Body of pancreas (tissue), 4 donors: ENCODE data around the gene ACAD8. TPM values are rescaled to one million over a fixed set of nuclear protein-coding genes. Genes with fewer than 3 reads are reported as not detected.

ENCODE experiments used
- ATAC-seq: fragments of 150-250 bp; one replicate; pipeline ENCODE4 v1.9.1; 2016
- DNase-seq, 4 donors: peaks; one replicate each; pipeline ENCODE4 v3.0.0-alpha.2; 2019
- H3K27ac ChIP-seq, 4 donors: fragments of 200-600 bp; sonication (generic); 1 replicate in 3 of 4; 2 replicates in 1 of 4; pipeline versions ENCODE4 v1.5.1 to v1.6.1; 2016 to 2019; ENCODE audit warnings: mild to moderate bottlenecking in 1 of 4, mixed read lengths in 1 of 4, moderate library complexity in 1 of 4
- H3K27me3 ChIP-seq, 2 donors: fragments of 200-600 bp; sonication (generic); one replicate each; pipeline ENCODE4 v1.6.0; 2016; ENCODE audit warnings: mild to moderate bottlenecking in 1 of 2
- H3K36me3 ChIP-seq, 2 donors: fragments of 200-600 bp; sonication (generic); replicated peaks in 1 of 2; 2 replicates each; pipeline ENCODE4 v1.5.1; 2016; ENCODE audit warnings: low read depth in 2 of 2; ENCODE audit not compliant: insufficient read depth in 1 of 2
- H3K4me1 ChIP-seq: fragments of 200-600 bp; sonication (generic); one replicate; pipeline ENCODE4 v1.6.0; 2016
- H3K4me3 ChIP-seq, 2 donors: fragments of 200-600 bp; sonication (generic); 1 replicate in 1 of 2; 2 replicates in 1 of 2; pipeline ENCODE4 v1.5.1; 2016 to 2019
- H3K9me3 ChIP-seq, 3 donors: fragments of 200-600 bp; sonication (generic); 1 replicate in 2 of 3; 2 replicates in 1 of 3; pipeline ENCODE4 v1.5.1; 2016
- POLR2A ChIP-seq, 3 donors: fragments of 450-650 bp; IDR thresholded peaks; one replicate each; pipeline ENCODE4 v1.6.1; 2016; ENCODE audit warnings: antibody characterized with exemption in 3 of 3, mild to moderate bottlenecking in 2 of 3
- WGBS, 2 donors: methylation state at CpG; one replicate each; pipeline ENCODE4 v1.1.5; 2017; 5-methylcytosine and 5-hydroxymethylcytosine counted together
- intact Hi-C: fragments of 100-400 bp; cut with DNase I; formaldehyde crosslinking; loops from one replicate; pipeline ENCODE4 v1.15.1; 2023
- total RNA-seq, 2 donors: library from RNA; depleted of rRNA; stranded (reverse); fragments of >200 nt; gene quantifications; one replicate each; pipeline ENCODE4 v1.1.0, GENCODE V29; 2016
- TF ChIP-seq, protein P1 (sequence below), 7 experiments: fragments of 450-650 bp in 4 of 7; fragments of 200-600 bp in 3 of 7; sonication (generic) in 3 of 7; IDR thresholded peaks; one replicate each; pipeline ENCODE4 v1.5.1; 2016 to 2019; ENCODE audit warnings: antibody characterized with exemption in 7 of 7

The ACAD8 gene
- total RNA-seq, 2 donors from 2014 or later, result 30.9 to 39.2 TPM

DNA sequence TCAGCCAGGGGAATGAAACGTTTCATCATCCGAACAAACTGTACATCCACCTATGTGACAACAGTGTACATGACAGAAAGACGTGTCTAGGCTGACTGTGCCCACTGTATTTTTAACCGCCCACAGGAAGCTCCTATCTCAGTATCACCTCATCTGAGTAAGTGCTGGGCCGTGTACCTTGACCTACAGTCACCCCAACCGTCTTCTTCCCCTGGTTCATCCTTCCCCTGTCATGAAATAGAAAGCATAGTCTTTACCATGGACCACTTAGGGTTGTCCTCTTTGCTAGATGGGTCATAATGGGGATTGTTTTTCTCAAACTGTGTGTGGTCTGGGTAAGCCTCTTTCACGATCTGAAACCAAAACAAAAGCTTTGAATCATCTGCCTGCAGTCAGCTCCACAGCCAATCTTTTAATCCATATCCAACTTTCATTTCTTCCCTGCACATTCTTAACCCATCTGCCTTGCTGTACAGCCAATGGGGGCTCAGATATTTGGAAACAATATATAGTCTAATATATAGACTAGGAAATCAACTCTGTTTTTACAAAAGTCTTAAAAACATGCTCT lies 4.4 kb upstream of the ACAD8 start:
- 72 to 75% methylated on average over 7 of the region's 7 CpGs for WGBS, 2 donors
- ATAC-seq (no peak), DNase-seq (no peak)
- intact Hi-C loops, result no loop called here
- H3K4me3 ChIP-seq, result no peak overlapping the region
- no peaks in the 10 kb centered on the region for H3K27me3 ChIP-seq
- peaks cover 9% of the 10 kb centered on the region for H3K4me1 ChIP-seq
- no peaks in the 10 kb centered on the region for H3K9me3 ChIP-seq
- H3K36me3 ChIP-seq, result peaks cover 0 to 16% of the 10 kb centered on the region in 2 donors
- H3K27ac ChIP-seq, result no peak overlapping the region
- no peak for TF ChIP-seq POLR2A (IDR thresholded peaks at IDR 0.05)
- TF ChIP-seq, protein P1, sequence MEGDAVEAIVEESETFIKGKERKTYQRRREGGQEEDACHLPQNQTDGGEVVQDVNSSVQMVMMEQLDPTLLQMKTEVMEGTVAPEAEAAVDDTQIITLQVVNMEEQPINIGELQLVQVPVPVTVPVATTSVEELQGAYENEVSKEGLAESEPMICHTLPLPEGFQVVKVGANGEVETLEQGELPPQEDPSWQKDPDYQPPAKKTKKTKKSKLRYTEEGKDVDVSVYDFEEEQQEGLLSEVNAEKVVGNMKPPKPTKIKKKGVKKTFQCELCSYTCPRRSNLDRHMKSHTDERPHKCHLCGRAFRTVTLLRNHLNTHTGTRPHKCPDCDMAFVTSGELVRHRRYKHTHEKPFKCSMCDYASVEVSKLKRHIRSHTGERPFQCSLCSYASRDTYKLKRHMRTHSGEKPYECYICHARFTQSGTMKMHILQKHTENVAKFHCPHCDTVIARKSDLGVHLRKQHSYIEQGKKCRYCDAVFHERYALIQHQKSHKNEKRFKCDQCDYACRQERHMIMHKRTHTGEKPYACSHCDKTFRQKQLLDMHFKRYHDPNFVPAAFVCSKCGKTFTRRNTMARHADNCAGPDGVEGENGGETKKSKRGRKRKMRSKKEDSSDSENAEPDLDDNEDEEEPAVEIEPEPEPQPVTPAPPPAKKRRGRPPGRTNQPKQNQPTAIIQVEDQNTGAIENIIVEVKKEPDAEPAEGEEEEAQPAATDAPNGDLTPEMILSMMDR (IDR thresholded peaks at IDR 0.05), result no peak

DNA sequence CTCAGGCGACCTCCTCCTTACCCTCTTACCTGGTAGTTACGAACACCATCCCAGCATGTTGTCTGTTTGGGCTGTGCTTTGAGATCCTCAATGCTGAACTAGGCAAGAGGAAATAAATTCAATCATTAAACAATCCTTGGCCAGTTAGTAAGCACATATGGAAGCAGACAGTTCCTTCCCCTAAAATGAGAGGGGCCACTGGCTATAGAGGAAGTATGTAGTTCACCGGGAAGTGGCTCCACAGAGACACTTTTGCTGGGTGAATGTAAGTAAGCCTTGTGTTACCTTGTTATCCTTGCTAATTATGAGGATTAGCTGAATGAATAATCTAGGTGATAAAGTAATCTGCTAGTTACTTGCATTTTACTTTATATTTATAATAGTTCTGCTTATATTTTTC lies 3.1 kb upstream of the ACAD8 start:
- peaks cover 19% of the 10 kb centered on the region for H3K4me1 ChIP-seq
- H3K27me3 ChIP-seq, result no peaks in the 10 kb centered on the region
- H3K4me3 ChIP-seq, result no peak overlapping the region
- 84 to 91% methylated on average over 3 of the region's 3 CpGs for WGBS, 2 donors
- intact Hi-C loops, result no loop called here
- ATAC-seq (no peak), DNase-seq (no peak)
- H3K36me3 ChIP-seq, result peaks cover 0 to 16% of the 10 kb centered on the region in 2 donors
- TF ChIP-seq, protein P1 (IDR thresholded peaks at IDR 0.05), result no peak
- TF ChIP-seq POLR2A (IDR thresholded peaks at IDR 0.05), result no peak
- H3K27ac ChIP-seq, result no peak overlapping the region
- H3K9me3 ChIP-seq, result no peaks in the 10 kb centered on the region

DNA sequence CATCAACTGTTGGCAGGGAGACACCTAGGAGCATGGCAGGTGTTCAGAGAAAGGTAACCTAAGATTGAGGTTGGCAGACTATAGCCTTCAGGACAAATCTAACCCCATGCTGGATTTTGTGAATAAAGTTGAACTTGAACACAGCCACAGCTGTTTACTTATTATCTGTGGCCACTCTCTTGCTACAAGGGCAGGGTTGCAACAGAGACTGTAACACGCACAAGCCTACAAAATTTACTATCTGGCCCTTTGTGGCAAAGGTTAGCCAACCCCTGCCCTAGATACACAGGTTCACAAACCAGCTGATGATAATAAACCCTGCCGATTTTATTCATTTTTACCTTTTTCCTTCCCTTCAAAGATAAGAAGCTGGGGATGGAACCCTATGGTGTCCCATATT lies 2.7 kb upstream of the ACAD8 start:
- no peak for TF ChIP-seq POLR2A (IDR thresholded peaks at IDR 0.05)
- TF ChIP-seq, protein P1 (IDR thresholded peaks at IDR 0.05), result no peak
- Histone ChIP-seq H3K4me3 (no peak overlapping the region), H3K27me3 (no peaks in the 10 kb centered on the region), H3K36me3 (peaks cover 0 to 16% of the 10 kb centered on the region in 2 donors), H3K9me3 (no peaks in the 10 kb centered on the region), H3K27ac (no peak overlapping the region), H3K4me1 (peaks cover 23% of the 10 kb centered on the region)
- ATAC-seq (no peak), DNase-seq (no peak)
- intact Hi-C loops, result no loop called here
- 70 to 77% methylated on average over 2 of the region's 2 CpGs for WGBS, 2 donors

DNA sequence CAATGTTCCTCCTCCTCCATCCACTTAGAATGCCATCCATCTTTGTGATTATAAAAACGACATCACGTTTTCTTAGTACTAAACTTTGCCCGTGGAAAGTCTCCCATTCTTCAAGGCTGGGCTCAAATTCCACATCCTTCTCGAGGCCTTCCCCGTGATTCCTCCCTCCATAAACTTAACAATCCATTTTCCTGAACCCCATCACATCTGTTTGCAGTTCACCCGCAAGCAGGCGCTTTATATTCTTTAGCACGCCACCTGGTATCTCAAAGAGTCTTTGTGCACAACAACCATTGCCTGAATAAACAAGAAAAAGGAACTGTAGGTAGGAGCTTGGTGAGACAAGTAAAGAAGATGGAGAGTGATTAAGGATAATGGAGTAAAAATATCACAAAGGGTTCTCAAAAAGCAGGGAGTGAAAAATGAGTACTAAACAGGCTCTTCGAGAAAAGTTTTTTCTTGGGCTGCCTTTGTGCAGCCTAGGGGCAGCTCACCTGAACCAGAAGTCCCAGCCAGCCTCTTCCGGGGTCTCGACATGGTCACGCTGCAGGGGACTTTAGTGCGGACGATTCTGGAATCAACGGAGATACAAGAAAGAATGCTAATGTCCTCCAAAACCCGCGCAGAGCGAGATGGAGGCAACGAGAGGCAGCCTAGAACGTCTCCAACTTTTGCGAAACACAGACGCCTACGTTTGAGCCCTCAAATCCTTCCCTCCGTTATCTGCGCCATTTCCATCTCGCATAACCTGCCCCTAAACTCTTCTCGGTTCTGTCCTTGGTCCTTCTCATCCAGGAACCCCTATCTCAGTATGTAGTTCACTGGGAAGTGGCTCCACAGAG lies 801 bp upstream of the ACAD8 start:
- DNase-seq (peak in 3 of 4 donors; percentile 22 to 26 (median 23)), ATAC-seq (no peak)
- Histone ChIP-seq H3K4me1 (peaks cover 24% of the 10 kb centered on the region), H3K4me3 (peak overlapping the region; percentile 85 to 86), H3K9me3 (no peaks in the 10 kb centered on the region), H3K27ac (peak overlapping the region; percentile 19 to 77 (median 42)), H3K27me3 (no peaks in the 10 kb centered on the region), H3K36me3 (peaks cover 0 to 11% of the 10 kb centered on the region in 2 donors)
- intact Hi-C loops, result no loop called here
- TF ChIP-seq POLR2A (IDR thresholded peaks at IDR 0.05), result no peak
- TF ChIP-seq, protein P1 (IDR thresholded peaks at IDR 0.05), result no peak
- 1 to 2% methylated on average over 27 of the region's 27 CpGs for WGBS, 2 donors
